Neural crest cell (in vitro differentiated cells): ENCODE data around the gene HYAL4. TPM values are rescaled to one million over a fixed set of nuclear protein-coding genes. Genes with fewer than 3 reads are reported as not detected.
A peak's percentile ranks its signal among the peaks of the same experiment; 100 is the strongest.

Experiments
- DNase-seq: peaks from one replicate; pipeline ENCODE4 v3.0.0; 2021; ENCODE audit warnings: low read depth, mixed read lengths, low spot score
- H3K27ac Mint-ChIP-seq: one replicate; pipeline ENCODE4 v1.8.0; 2021; ENCODE audit warnings: mild to moderate bottlenecking, mixed read lengths; ENCODE audit not compliant: unreplicated experiment
- H3K27me3 Mint-ChIP-seq: 2 replicates; pipeline ENCODE4 v1.8.0; 2021; ENCODE audit warnings: low read depth, mild to moderate bottlenecking, mixed read lengths
- H3K36me3 Mint-ChIP-seq: 2 replicates; pipeline ENCODE4 v1.8.0; 2021; ENCODE audit warnings: low read depth, mild to moderate bottlenecking, mixed read lengths
- H3K4me1 Mint-ChIP-seq: 2 replicates; pipeline ENCODE4 v1.8.0; 2021; ENCODE audit warnings: mixed read lengths
- H3K4me3 Mint-ChIP-seq: one replicate; pipeline ENCODE4 v1.8.0; 2021; ENCODE audit warnings: mild to moderate bottlenecking, mixed read lengths
- H3K9me3 Mint-ChIP-seq: 2 replicates; pipeline ENCODE4 v1.8.0; 2021; ENCODE audit warnings: mixed read lengths
- CTCF ChIP-seq: fragments of 200-600 bp; sonication (generic); conservative IDR thresholded peaks from 2 replicates; pipeline ENCODE4 v1.5.0; 2021; ENCODE audit warnings: antibody characterized with exemption, mild to moderate bottlenecking
- total RNA-seq: library from RNA; stranded (reverse); gene quantifications from 2 replicates; pipeline ENCODE4 v1.2.1, GENCODE V29; 2021

Gene HYAL4
- total RNA-seq, 1 donor from 2014 or later = not detected

DNA sequence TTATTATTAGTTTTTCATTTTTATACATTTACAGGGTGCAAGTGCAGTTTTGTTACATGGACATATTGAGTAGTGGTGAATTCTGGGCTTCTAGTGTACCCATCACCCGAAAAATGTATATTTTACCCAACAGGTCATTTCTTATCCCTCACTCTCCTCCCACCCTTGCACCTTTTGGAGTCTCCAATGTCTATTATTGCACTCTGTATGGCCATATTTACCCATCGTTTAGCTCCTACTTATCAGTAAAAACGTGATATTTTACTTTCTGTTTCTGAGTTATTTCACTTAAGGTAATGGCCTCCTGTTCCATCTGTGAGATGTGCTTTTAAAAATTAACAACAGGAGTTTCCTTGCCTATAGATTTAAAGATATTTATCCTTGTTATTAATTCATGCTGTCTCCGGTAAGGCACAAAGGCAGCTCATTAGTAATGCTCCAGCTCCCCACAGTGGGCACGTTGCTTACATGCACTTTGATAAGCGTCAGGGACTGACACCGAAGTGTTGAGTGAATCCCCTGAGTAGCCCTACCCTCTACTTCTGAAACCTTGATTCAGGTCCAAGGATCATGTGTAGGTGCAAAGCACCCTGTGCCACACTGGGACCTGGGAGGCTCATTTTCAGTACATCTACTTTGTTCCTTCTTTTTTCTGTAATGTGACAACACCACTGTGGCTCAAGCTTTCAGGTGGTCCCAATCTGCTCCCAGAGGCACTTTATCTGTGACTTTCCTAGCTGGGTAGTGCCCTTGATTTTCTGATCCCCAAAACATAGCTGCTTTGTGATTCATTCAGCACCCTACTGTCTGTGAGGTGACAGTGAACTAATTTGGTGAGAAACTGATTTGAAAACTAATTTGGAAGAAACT lies 27.3 kb downstream of the HYAL4 start:
- no peaks in the 10 kb centered on the region for H3K36me3 Mint-ChIP-seq
- peaks cover under 1% of the 10 kb centered on the region for H3K9me3 Mint-ChIP-seq
- peak; percentile 35 for DNase-seq
- H3K4me1 Mint-ChIP-seq = peaks cover 7% of the 10 kb centered on the region
- H3K27ac Mint-ChIP-seq = no peak overlapping the region
- no peaks in the 10 kb centered on the region for H3K27me3 Mint-ChIP-seq
- H3K4me3 Mint-ChIP-seq = no peak overlapping the region
- peak; percentile 69 for TF ChIP-seq CTCF

DNA sequence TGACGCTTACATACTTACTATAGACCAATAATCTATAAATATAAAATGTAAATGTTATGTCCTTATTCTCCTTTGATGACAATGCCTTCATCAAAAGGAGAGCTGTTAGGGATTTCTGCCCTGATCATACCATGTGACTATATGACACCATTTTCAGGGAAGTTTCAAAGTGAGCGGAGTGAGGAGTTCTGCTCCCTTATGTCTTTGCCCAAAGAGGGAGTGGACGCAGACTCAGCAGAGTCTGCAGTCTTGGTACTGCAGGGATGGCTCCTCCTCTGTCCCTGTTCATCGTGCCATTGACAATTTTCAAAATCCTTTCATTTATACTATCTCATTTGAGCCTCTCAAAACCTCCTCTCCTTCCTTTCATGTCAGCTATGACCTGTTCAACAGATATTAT lies 27.9 kb downstream of the HYAL4 start:
- Mint-ChIP-seq H3K36me3 (no peaks in the 10 kb centered on the region), H3K9me3 (no peaks in the 10 kb centered on the region), H3K4me1 (peaks cover 7% of the 10 kb centered on the region), H3K4me3 (no peak overlapping the region), H3K27me3 (no peaks in the 10 kb centered on the region), H3K27ac (no peak overlapping the region)
- no peak for TF ChIP-seq CTCF
- no peak for DNase-seq

GRCh38 chr7:123876557-123877256 lies 31.7 kb downstream of the HYAL4 start:
- no peak overlapping the region for H3K4me3 Mint-ChIP-seq
- H3K9me3 Mint-ChIP-seq = no peaks in the 10 kb centered on the region
- no peak for TF ChIP-seq CTCF
- DNase-seq = no peak
- H3K4me1 Mint-ChIP-seq = peaks cover 7% of the 10 kb centered on the region
- H3K27ac Mint-ChIP-seq = no peak overlapping the region
- H3K27me3 Mint-ChIP-seq = no peaks in the 10 kb centered on the region
- no peaks in the 10 kb centered on the region for H3K36me3 Mint-ChIP-seq

- DNase-seq = no peak
- Mint-ChIP-seq H3K4me1 (no peaks in the 10 kb centered on the region), H3K9me3 (no peaks in the 10 kb centered on the region), H3K36me3 (no peaks in the 10 kb centered on the region), H3K27ac (no peak overlapping the region), H3K27me3 (no peaks in the 10 kb centered on the region), H3K4me3 (no peak overlapping the region)
- no peak for TF ChIP-seq CTCF
These were observed 34.7 kb downstream of the HYAL4 start for GRCh38 chr7:123879628-123880027.

- no peaks in the 10 kb centered on the region for H3K9me3 Mint-ChIP-seq
- DNase-seq = no peak
- H3K36me3 Mint-ChIP-seq = no peaks in the 10 kb centered on the region
- no peaks in the 10 kb centered on the region for H3K4me1 Mint-ChIP-seq
- no peak for TF ChIP-seq CTCF
- no peak overlapping the region for H3K4me3 Mint-ChIP-seq
- H3K27me3 Mint-ChIP-seq = no peaks in the 10 kb centered on the region
- H3K27ac Mint-ChIP-seq = no peak overlapping the region
These were observed 36.3 kb downstream of the HYAL4 start for GRCh38 chr7:123881300-123881699.
